GM23338 (cell line): Measurements from ENCODE around the gene TMTC2.

Source experiments
- CREB1 ChIP-seq: fragments of 250-450 bp; sonication (Bioruptor Pico); IDR thresholded peaks from 2 replicates; pipeline ENCODE4 v1.5.0; 2020; ENCODE audit warnings: low read depth, mild to moderate bottlenecking, moderate library complexity
- EZH2 ChIP-seq: fragments of 200-600 bp; sonication (generic); IDR thresholded peaks from one replicate; pipeline ENCODE4 v1.8.0; 2017; ENCODE audit warnings: antibody characterized with exemption, mild to moderate bottlenecking, low read depth; ENCODE audit not compliant: unreplicated experiment
- EZH2phosphoT487 ChIP-seq: fragments of 200-600 bp; sonication (generic); IDR thresholded peaks from one replicate; pipeline ENCODE4 v1.8.1; 2018; ENCODE audit warnings: antibody characterized with exemption; ENCODE audit not compliant: unreplicated experiment
- JUNB ChIP-seq: IDR thresholded peaks from one replicate; pipeline ENCODE4 v1.6.1; 2016; ENCODE audit warnings: antibody characterized with exemption; ENCODE audit not compliant: unreplicated experiment
- NANOG ChIP-seq: IDR thresholded peaks from 2 replicates; pipeline ENCODE4 v1.6.1; 2016; ENCODE audit warnings: antibody characterized with exemption, borderline replicate concordance
- POLR2AphosphoS5 ChIP-seq: IDR thresholded peaks from 2 replicates; pipeline ENCODE4 v1.6.1; 2016; ENCODE audit warnings: antibody characterized with exemption, low read depth
- STAT1 ChIP-seq: IDR thresholded peaks from one replicate; pipeline ENCODE4 v1.6.1; 2016; ENCODE audit warnings: antibody characterized with exemption; ENCODE audit not compliant: unreplicated experiment
- TF ChIP-seq, protein P1 (sequence below), 2 experiments: fragments of 200-600 bp in 1 of 2; sonication (generic) in 1 of 2; conservative IDR thresholded peaks; 2 replicates each; pipeline versions ENCODE4 v1.5.1 to v1.6.1; 2016 to 2017; ENCODE audit warnings: antibody characterized with exemption in 2 of 2, low read depth in 2 of 2, mild to moderate bottlenecking in 2 of 2, moderate library complexity in 1 of 2
- TF ChIP-seq, protein P2 (sequence below): IDR thresholded peaks from 2 replicates; pipeline ENCODE4 v1.6.1; 2016; ENCODE audit warnings: antibody characterized with exemption
- TF ChIP-seq, protein P3 (sequence below): IDR thresholded peaks from one replicate; pipeline ENCODE4 v1.6.1; 2018; ENCODE audit warnings: antibody characterized with exemption; ENCODE audit not compliant: unreplicated experiment

DNA sequence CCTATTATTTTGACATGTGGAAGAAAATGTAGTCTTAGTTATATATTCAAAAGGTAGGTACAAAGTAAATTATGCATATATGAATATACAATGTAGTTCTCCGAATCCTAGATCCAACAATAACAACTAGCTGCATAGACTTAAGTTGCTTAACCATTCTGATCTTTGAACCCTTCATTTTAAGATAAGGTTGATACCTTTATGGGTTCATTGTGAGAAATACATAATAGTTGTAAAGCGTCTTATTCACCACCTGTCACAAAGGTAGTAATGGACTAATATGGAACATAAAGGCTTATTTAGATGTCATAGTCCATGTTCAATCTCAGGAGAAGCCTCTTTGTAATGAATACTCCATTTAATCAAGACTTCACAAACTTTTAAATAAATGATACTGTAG, 263.6 kb downstream of the TMTC2 start:
- TF ChIP-seq, protein P1, sequence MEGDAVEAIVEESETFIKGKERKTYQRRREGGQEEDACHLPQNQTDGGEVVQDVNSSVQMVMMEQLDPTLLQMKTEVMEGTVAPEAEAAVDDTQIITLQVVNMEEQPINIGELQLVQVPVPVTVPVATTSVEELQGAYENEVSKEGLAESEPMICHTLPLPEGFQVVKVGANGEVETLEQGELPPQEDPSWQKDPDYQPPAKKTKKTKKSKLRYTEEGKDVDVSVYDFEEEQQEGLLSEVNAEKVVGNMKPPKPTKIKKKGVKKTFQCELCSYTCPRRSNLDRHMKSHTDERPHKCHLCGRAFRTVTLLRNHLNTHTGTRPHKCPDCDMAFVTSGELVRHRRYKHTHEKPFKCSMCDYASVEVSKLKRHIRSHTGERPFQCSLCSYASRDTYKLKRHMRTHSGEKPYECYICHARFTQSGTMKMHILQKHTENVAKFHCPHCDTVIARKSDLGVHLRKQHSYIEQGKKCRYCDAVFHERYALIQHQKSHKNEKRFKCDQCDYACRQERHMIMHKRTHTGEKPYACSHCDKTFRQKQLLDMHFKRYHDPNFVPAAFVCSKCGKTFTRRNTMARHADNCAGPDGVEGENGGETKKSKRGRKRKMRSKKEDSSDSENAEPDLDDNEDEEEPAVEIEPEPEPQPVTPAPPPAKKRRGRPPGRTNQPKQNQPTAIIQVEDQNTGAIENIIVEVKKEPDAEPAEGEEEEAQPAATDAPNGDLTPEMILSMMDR (conservative IDR thresholded peaks at IDR 0.05; ENCODE audit: low read depth in 2 of 2) = no peak
- TF ChIP-seq POLR2AphosphoS5 (no peak), NANOG (no peak), EZH2 (no peak), CREB1 (CRISPR knock-in tag) (no peak), EZH2phosphoT487 (no peak), JUNB (no peak), STAT1 (no peak)
- TF ChIP-seq, protein P2, sequence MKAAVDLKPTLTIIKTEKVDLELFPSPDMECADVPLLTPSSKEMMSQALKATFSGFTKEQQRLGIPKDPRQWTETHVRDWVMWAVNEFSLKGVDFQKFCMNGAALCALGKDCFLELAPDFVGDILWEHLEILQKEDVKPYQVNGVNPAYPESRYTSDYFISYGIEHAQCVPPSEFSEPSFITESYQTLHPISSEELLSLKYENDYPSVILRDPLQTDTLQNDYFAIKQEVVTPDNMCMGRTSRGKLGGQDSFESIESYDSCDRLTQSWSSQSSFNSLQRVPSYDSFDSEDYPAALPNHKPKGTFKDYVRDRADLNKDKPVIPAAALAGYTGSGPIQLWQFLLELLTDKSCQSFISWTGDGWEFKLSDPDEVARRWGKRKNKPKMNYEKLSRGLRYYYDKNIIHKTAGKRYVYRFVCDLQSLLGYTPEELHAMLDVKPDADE = no peak
- TF ChIP-seq, protein P3, sequence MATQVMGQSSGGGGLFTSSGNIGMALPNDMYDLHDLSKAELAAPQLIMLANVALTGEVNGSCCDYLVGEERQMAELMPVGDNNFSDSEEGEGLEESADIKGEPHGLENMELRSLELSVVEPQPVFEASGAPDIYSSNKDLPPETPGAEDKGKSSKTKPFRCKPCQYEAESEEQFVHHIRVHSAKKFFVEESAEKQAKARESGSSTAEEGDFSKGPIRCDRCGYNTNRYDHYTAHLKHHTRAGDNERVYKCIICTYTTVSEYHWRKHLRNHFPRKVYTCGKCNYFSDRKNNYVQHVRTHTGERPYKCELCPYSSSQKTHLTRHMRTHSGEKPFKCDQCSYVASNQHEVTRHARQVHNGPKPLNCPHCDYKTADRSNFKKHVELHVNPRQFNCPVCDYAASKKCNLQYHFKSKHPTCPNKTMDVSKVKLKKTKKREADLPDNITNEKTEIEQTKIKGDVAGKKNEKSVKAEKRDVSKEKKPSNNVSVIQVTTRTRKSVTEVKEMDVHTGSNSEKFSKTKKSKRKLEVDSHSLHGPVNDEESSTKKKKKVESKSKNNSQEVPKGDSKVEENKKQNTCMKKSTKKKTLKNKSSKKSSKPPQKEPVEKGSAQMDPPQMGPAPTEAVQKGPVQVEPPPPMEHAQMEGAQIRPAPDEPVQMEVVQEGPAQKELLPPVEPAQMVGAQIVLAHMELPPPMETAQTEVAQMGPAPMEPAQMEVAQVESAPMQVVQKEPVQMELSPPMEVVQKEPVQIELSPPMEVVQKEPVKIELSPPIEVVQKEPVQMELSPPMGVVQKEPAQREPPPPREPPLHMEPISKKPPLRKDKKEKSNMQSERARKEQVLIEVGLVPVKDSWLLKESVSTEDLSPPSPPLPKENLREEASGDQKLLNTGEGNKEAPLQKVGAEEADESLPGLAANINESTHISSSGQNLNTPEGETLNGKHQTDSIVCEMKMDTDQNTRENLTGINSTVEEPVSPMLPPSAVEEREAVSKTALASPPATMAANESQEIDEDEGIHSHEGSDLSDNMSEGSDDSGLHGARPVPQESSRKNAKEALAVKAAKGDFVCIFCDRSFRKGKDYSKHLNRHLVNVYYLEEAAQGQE = no peak
